Liver (tissue), 3 donors: ENCODE measurements around the gene DBT.

ENCODE experiments used
- ATF3 ChIP-seq: IDR thresholded peaks from 2 replicates; pipeline ENCODE4 v1.6.1; 2016; ENCODE audit warnings: antibody characterized with exemption
- CTCF ChIP-seq: fragments of 150-350 bp; IDR thresholded peaks from 2 replicates; pipeline ENCODE4 v1.5.1; 2017; ENCODE audit warnings: improper control_type of control experiment, low read depth, low read length; ENCODE audit not compliant: missing input control
- EGR1 ChIP-seq, 2 donors: IDR thresholded peaks; 2 replicates each; pipeline ENCODE4 v1.6.1; 2016 to 2018; ENCODE audit warnings: antibody characterized with exemption in 2 of 2, low read depth in 2 of 2
- MAX ChIP-seq: IDR thresholded peaks from 2 replicates; pipeline ENCODE4 v1.6.1; 2016; ENCODE audit warnings: antibody characterized with exemption
- REST ChIP-seq: IDR thresholded peaks from 2 replicates; pipeline ENCODE4 v1.6.1; 2016; ENCODE audit warnings: antibody characterized with exemption, mild to moderate bottlenecking
- TAF1 ChIP-seq: conservative IDR thresholded peaks from 2 replicates; pipeline ENCODE4 v1.6.1; 2016; ENCODE audit warnings: antibody characterized with exemption, mild to moderate bottlenecking
- donor health status: healthy.
- donor health status: healthy.

- TF ChIP-seq TAF1 (no peak), CTCF (no peak), MAX (no peak), EGR1 (IDR thresholded peaks at IDR 0.05; ENCODE audit: low read depth in 2 of 2) (no peak), ATF3 (no peak), REST (no peak)
Measured at GRCh38 chr1:100265562-100265930, 15.9 kb upstream of the DBT start.
